D341Med (cell line): ENCODE data around the gene TRIM41.
"Not testable (repeated sequence)": the region's sequence is repeated elsewhere in the genome, so short reads cannot be mapped to it uniquely, and the experiment has no call there.

Experiments
- DNase-seq: peaks from one replicate; pipeline ENCODE4 v3.0.0; 2012; ENCODE audit warnings: low spot score

TRIM41 gene

GRCh38 chr5:181211208-181211607 lies 11.9 kb upstream of the TRIM41 start:
- DNase-seq: no peak

GRCh38 chr5:181212080-181212479 lies 11.0 kb upstream of the TRIM41 start:
- DNase-seq: no peak

GRCh38 chr5:181212934-181213333 lies 10.1 kb upstream of the TRIM41 start:
- DNase-seq: no peak

- DNase-seq: not testable (repeated sequence)
These were observed 8.8 kb upstream of the TRIM41 start for GRCh38 chr5:181214249-181214648.

GRCh38 chr5:181215997-181216989 lies 6.8 kb upstream of the TRIM41 start:
- no peak for DNase-seq

GRCh38 chr5:181217111-181217802 lies 5.8 kb upstream of the TRIM41 start:
- peak; percentile 69 for DNase-seq

- DNase-seq: no peak
These were observed 5.3 kb upstream of the TRIM41 start for GRCh38 chr5:181217803-181218062.

- no peak for DNase-seq
These were observed 4.3 kb upstream of the TRIM41 start for GRCh38 chr5:181218795-181219124.

- DNase-seq: no peak
These were observed 3.6 kb upstream of the TRIM41 start for GRCh38 chr5:181219262-181220177.

GRCh38 chr5:181220178-181220515 lies 2.9 kb upstream of the TRIM41 start:
- no peak for DNase-seq

- DNase-seq: no peak
These were observed 1.8 kb upstream of the TRIM41 start for GRCh38 chr5:181221105-181221791.

GRCh38 chr5:181221792-181222629 lies 1.1 kb upstream of the TRIM41 start:
- peak; percentile 70 for DNase-seq

- DNase-seq: no peak
These were observed 437 bp upstream of the TRIM41 start for GRCh38 chr5:181222630-181223057.

- peak; percentile 62 for DNase-seq
These were observed 778 bp downstream of the TRIM41 start for GRCh38 chr5:181223729-181224389.

GRCh38 chr5:181224390-181225229 lies 1.5 kb downstream of the TRIM41 start:
- no peak for DNase-seq

GRCh38 chr5:181229996-181230395 lies 6.9 kb downstream of the TRIM41 start:
- DNase-seq: no peak

- DNase-seq: no peak
These were observed 7.5 kb downstream of the TRIM41 start for GRCh38 chr5:181230551-181230950.

- no peak for DNase-seq
These were observed 8.4 kb downstream of the TRIM41 start for GRCh38 chr5:181231432-181231831.

GRCh38 chr5:181232593-181232992 lies 9.5 kb downstream of the TRIM41 start:
- no peak for DNase-seq
